ENCODE results near the gene PRKN.

GRCh38 chr6:161963181-161963580, 764.4 kb downstream of the PRKN start:
- no peak for TF ChIP-seq CTCF (IDR thresholded peaks at IDR 0.05)
- TF ChIP-seq POLR2A (IDR thresholded peaks at IDR 0.05) = no peak
